PC-3 (cell line): ENCODE measurements around the gene TMEM259.

Source experiments
- CTCF ChIP-seq: fragments of 300-600 bp; sonication (generic); conservative IDR thresholded peaks from 2 replicates; pipeline ENCODE4 v1.5.1; 2017; ENCODE audit warnings: antibody characterized with exemption, low read depth, mild to moderate bottlenecking, low read length
- EZH2 ChIP-seq: fragments of 300-600 bp; sonication (generic); IDR thresholded peaks from one replicate; pipeline ENCODE4 v1.6.1; 2017; ENCODE audit warnings: antibody characterized with exemption, mild to moderate bottlenecking, low read length; ENCODE audit not compliant: unreplicated experiment
- EZH2phosphoT487 ChIP-seq: fragments of 300-600 bp; sonication (generic); IDR thresholded peaks from 2 replicates; pipeline ENCODE4 v1.6.1; 2018; ENCODE audit warnings: mild to moderate bottlenecking, antibody characterized with exemption, low read length, borderline replicate concordance

DNA sequence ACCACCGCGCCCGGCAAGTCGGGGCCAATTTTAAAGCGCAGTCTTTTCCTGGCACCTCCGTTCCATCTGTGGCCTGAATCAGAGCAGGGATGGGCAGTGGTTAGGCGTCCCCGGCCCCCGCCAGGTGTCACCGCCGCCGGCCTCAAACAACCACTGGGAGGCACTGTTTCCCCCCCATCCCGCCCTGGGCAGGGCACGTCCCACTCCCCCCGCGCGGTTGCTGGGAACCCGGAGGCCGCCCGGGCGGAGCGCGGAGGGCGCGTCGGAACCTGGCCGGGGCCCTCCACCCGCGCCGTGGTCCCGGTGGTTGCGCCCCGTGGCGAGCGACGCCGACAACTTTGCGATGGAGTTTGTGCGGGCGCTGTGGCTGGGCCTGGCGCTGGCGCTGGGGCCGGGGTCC, 20.8 kb downstream of the TMEM259 start, which contains the start of gene GRIN3B:
- TF ChIP-seq CTCF, result peak; percentile 45
- TF ChIP-seq EZH2, result no peak
- no peak for TF ChIP-seq EZH2phosphoT487
